ENCODE measurements around the gene PLXDC2.

Gene PLXDC2

DNA sequence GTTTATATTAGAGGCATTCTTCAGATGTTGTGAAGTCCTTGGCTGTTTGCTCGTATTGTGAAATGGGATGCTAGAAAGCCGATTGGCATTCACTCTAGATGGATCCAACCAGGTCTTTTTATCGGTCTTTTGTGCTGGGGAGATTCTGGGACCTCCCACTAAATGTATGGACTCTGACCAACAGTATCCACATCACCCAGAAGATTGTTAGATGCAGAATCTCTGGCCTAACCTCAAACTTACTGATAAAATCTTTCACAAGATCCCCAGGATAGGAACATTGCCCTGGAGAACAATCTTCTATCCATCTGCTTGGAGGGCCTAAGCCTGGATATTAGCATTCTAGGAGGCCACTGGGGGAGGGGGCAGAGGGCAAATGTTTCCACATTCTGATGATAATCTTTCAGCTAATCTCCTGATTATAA is 160.9 kb downstream of the PLXDC2 start:
- intact Hi-C loops (cut with DNase I; ENCODE audit: low total_unique reads), result no loop called here
- no peaks in the 10 kb centered on the region for H3K36me3 ChIP-seq
- no peaks in the 10 kb centered on the region for H3K27me3 ChIP-seq
- DNase-seq, result no peak
- H3K27ac ChIP-seq, result peak overlapping the region in 1 of 2 donors; percentile 2
- H3K9me3 ChIP-seq, result no peaks in the 10 kb centered on the region
- TF ChIP-seq, protein P1, sequence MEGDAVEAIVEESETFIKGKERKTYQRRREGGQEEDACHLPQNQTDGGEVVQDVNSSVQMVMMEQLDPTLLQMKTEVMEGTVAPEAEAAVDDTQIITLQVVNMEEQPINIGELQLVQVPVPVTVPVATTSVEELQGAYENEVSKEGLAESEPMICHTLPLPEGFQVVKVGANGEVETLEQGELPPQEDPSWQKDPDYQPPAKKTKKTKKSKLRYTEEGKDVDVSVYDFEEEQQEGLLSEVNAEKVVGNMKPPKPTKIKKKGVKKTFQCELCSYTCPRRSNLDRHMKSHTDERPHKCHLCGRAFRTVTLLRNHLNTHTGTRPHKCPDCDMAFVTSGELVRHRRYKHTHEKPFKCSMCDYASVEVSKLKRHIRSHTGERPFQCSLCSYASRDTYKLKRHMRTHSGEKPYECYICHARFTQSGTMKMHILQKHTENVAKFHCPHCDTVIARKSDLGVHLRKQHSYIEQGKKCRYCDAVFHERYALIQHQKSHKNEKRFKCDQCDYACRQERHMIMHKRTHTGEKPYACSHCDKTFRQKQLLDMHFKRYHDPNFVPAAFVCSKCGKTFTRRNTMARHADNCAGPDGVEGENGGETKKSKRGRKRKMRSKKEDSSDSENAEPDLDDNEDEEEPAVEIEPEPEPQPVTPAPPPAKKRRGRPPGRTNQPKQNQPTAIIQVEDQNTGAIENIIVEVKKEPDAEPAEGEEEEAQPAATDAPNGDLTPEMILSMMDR (IDR thresholded peaks at IDR 0.05), result no peak
- no peak overlapping the region for H3K4me3 ChIP-seq
- peaks cover 0 to 46% (median 6%) of the 10 kb centered on the region in 4 donors for H3K4me1 ChIP-seq

DNA sequence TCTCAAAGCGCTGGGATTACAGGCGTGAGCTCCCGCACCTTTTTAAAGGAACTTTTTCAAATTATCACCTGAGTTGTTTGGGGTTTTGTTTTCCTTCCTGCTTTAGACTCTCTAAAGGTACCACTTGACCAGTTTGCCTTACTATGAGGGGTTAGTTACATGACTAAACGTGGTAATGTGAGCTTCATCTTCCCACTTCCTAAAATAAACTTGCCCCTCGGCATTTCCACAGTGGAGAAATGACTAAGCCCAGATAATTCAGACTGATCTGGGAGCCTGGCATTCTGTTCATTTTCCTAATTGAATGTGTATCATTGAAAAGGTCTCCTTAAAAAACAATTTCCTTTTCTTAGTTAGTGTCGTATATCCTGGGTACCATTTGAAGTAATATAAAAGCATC is 163.4 kb downstream of the PLXDC2 start:
- TF ChIP-seq, protein P1 (IDR thresholded peaks at IDR 0.05), result no peak
- no peak overlapping the region for H3K4me3 ChIP-seq
- H3K36me3 ChIP-seq, result no peaks in the 10 kb centered on the region
- no peaks in the 10 kb centered on the region for H3K9me3 ChIP-seq
- DNase-seq, result no peak
- intact Hi-C loops (cut with DNase I; ENCODE audit: low total_unique reads), result no loop called here
- no peak overlapping the region for H3K27ac ChIP-seq
- no peaks in the 10 kb centered on the region for H3K27me3 ChIP-seq
- H3K4me1 ChIP-seq, result peaks cover 0 to 38% (median 5%) of the 10 kb centered on the region in 4 donors

DNA sequence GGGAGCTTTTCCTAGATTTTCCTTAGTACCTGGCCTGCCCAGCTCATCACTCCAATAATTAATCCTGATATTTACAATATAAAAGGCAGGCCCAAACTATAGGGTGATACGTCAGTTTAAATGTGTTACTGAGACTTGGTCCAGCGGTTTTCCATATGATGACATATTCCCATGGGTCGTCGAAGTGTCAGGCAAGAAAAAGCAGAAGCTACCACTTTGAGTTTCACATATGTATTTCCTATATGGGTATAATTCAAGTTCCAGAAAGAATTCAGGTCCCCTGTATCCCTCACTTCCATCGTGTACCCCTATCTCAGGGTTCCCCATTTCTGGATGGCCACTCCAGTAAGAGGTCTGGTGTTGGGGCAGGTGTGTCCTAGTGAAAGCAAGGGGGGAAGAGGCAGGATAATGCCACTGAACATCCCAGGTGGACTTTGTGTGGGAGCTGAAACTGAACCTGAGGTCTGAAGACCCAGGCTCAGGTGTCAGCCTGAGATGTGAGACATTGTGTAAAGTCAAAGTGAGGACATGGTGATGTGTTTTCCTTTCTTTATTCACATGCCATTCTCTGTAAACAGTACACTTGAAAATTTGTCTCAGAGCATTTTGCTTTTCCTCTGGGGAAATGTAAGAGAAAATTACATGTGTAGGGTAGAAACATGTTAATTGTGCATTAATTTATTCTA is 167.8 kb downstream of the PLXDC2 start:
- no peak overlapping the region for H3K4me3 ChIP-seq
- no peak for DNase-seq
- TF ChIP-seq, protein P1 (IDR thresholded peaks at IDR 0.05), result no peak
- H3K36me3 ChIP-seq, result no peaks in the 10 kb centered on the region
- H3K4me1 ChIP-seq, result peaks cover 0 to 29% (median 5%) of the 10 kb centered on the region in 4 donors
- intact Hi-C loops (cut with DNase I; ENCODE audit: low total_unique reads), result no loop called here
- no peak overlapping the region for H3K27ac ChIP-seq
- H3K9me3 ChIP-seq, result no peaks in the 10 kb centered on the region
- H3K27me3 ChIP-seq, result no peaks in the 10 kb centered on the region

DNA sequence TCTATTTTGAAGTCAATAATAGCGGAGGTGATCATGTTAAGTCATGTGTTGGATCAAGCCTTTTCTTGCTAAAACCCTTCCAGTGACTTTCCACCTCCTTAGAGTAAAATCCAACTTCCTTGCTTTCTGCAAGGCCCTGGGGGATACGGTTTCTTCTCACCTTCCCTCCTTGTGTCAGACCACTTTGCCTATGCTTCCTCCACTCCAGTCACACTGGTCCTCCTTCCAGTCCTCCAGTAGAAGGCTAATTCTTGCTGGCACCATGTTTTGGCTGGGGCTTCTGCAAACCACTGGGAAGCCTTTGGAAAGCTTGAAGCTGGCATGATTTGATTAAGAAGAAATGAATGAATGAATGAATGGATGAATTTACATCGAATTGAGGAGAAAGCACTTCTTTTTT is 169.5 kb downstream of the PLXDC2 start:
- no peak for DNase-seq
- H3K4me3 ChIP-seq, result no peak overlapping the region
- TF ChIP-seq, protein P1 (IDR thresholded peaks at IDR 0.05), result no peak
- peaks cover 0 to 12% (median 2%) of the 10 kb centered on the region in 4 donors for H3K4me1 ChIP-seq
- H3K36me3 ChIP-seq, result no peaks in the 10 kb centered on the region
- H3K27ac ChIP-seq, result no peak overlapping the region
- intact Hi-C loops (cut with DNase I; ENCODE audit: low total_unique reads), result no loop called here
- no peaks in the 10 kb centered on the region for H3K9me3 ChIP-seq
- H3K27me3 ChIP-seq, result no peaks in the 10 kb centered on the region

DNA sequence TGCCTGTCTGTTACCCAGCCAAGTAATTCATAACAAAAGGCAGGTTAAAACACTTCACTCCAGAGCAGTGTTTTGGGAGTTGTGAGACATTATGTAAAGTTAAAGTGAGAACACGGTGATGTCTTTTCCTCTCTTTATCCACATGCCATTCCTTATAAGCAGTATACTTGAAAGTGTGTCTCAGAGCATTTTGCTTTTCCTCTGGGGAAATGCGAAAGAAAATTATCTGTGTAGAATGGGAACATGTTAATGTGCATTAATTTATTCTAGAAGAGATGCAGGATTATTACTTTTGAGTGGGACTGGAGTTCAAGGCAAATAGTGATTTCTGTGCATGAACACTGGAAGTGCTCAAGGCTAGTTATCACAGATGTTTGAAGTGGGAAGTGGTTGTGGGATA is 170.4 kb downstream of the PLXDC2 start:
- H3K4me3 ChIP-seq, result no peak overlapping the region
- H3K4me1 ChIP-seq, result peaks cover 0 to 12% (median 2%) of the 10 kb centered on the region in 4 donors
- H3K27ac ChIP-seq, result no peak overlapping the region
- TF ChIP-seq, protein P1 (IDR thresholded peaks at IDR 0.05), result no peak
- no peak for DNase-seq
- intact Hi-C loops (cut with DNase I; ENCODE audit: low total_unique reads), result no loop called here
- H3K36me3 ChIP-seq, result no peaks in the 10 kb centered on the region
- H3K27me3 ChIP-seq, result no peaks in the 10 kb centered on the region
- no peaks in the 10 kb centered on the region for H3K9me3 ChIP-seq

All from tibial artery (tissue), 4 donors.